Retina (tissue), 1 donor: Measurements from ENCODE around the gene MAGEB3.

ENCODE experiments used
- DNase-seq: peaks from one replicate; pipeline ENCODE4 v3.0.0-alpha.2; 2016

Gene MAGEB3

DNA sequence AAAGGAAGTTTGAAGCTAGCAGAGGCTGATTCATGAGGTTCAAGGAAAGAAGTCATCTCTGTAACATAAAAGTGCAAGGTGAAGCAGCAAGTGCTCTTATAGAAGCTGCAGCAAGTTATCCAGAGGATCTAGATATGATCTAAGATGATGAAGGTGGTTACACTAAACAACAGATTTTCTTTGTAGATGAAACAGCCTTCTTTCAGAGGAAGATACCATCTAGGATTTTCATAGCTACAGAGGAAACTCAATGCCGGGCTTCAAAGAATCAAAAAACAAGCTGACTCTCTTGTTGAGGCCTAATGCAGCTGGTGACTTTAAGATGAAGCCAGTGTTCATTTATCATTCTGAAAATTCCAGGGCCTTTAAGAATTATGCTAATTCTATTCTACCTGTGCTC lies 50.0 kb downstream of the MAGEB3 start:
- DNase-seq = no peak

DNA sequence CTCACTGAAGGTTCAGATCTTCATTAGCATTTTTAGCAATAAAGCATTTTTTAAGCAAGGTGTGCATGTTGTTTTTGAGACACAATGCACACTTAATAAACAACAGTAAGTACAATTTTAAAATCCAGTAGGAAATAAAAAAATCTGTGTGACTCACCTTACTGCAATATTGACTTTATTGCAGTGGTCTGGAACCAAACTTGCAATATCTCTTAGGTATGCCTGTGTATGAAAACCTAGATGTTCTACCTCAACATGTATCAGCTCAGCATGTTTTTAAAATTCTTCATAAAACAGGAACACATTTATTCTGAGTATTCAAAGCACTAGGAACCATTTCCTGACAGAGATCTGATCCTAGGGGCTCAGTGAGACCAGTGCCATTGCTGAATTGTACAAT lies 52.1 kb downstream of the MAGEB3 start:
- no peak for DNase-seq

DNA sequence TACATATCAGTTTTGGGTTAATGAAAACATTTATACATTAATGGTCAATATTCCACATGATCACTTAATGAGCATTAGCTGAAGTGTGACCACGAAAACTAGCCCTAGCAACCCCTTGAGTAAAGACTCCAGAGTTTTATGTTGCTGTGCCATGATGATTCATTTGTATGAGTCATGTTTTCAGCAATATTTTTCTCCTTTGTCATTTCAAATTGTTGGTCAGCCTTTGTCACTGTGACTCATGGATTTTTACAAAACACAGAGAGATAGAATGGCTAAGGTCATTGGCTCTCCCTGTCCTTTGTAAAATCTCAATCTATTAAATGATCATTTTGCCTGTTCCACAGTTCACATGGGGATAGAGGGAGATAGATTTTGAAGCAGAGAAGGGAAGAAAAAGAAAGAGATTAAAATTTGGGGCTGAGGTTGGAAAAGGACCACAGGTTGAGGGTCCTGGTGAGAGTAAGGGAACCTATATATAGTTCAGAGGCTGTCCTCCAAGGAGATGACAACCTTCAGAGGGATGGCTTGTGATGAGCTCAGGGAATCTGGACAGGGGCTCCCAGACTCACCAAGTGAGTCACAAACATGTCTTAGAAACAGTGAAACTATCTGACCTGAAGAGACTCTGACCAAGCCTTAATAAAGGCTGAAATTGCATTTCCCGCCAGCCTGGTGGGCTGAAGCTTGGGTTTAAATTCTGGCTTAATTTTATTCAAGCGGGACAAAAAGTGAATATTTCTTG lies 53.2 kb downstream of the MAGEB3 start:
- no peak for DNase-seq
